VCaP (cell line): ENCODE measurements around the gene STING1.
"Not testable (repeated sequence)": the region's sequence is repeated elsewhere in the genome, so short reads cannot be mapped to it uniquely, and the experiment has no call there.

Experiments
- H3K27ac ChIP-seq: fragments of 450-650 bp; 2 replicates; pipeline ENCODE4 v1.5.1; 2017
- TF ChIP-seq, protein P1 (sequence below): fragments of 450-650 bp; conservative IDR thresholded peaks from 2 replicates; pipeline ENCODE4 v1.5.1; 2017; ENCODE audit warnings: mild to moderate bottlenecking, moderate library complexity

The STING1 gene

DNA sequence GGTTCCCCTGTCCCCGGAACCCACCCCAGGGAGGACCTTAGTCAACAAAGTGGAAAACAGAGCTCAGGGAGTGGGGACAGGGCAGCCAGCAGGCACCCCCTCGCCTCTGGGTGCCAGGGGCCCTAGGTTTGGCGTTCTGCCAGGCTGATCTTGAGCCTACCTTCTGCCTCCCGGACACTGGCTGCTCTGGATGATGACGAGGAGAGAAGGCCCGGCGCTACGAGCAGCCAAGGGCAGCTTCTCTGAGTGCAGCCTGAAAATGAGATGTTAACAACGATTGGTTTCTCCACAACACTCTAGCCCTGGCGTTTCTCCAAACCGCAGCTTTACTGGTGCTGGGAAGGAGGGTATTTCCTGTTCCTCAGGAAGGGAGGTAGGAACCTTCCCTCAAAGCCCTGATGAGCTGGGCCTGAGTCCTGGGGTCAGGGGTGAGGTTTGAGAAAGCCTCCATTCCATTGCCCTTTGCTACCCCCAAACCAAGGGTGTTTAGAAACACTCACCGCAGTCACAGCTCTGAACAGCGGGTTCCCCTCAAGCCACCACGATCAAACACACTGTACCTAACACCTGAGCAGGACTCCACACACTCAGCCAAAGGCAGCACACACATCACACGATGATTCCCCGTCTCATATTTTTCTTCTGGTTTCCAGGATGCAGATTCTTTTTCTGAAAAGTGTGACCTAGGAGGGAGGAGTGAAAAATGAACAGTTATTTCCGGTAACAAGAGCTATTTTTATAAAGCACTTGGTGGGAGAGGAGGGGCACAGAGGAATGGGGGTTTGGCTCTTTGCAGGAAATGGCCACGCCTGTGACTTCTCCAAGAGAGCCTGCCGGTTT is at the start of gene STING1:
TSS of gene STING1 (minus strand) at position 709 of the 840 bp plus-strand sequence. CDS start 1,054 bp downstream, outside the sequence.
- TF ChIP-seq, protein P1, sequence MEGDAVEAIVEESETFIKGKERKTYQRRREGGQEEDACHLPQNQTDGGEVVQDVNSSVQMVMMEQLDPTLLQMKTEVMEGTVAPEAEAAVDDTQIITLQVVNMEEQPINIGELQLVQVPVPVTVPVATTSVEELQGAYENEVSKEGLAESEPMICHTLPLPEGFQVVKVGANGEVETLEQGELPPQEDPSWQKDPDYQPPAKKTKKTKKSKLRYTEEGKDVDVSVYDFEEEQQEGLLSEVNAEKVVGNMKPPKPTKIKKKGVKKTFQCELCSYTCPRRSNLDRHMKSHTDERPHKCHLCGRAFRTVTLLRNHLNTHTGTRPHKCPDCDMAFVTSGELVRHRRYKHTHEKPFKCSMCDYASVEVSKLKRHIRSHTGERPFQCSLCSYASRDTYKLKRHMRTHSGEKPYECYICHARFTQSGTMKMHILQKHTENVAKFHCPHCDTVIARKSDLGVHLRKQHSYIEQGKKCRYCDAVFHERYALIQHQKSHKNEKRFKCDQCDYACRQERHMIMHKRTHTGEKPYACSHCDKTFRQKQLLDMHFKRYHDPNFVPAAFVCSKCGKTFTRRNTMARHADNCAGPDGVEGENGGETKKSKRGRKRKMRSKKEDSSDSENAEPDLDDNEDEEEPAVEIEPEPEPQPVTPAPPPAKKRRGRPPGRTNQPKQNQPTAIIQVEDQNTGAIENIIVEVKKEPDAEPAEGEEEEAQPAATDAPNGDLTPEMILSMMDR: no peak
- H3K27ac ChIP-seq: peak within 1 kb of the TSS; percentile 71

DNA sequence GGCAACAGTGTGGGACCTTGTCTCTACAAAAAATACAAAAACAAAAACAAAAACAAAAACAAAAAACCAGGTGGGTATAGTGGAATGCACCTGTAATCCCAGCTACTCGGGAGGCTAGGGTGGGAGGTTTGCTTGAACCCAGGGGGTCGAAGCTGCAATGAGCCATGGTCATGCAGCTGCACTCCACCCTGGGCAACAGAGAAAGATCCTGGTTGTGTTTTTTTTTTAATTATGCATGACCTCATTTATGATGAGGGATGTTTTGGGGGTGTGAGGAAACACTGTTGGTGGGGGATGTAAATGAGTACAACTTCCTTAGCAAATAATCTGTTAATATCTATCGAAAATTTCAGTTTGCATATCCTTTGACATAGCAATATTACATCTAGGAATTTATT is 49.2 kb upstream of the STING1 start:
- TF ChIP-seq, protein P1: no peak
- no peak overlapping the region for H3K27ac ChIP-seq

- not testable (repeated sequence) for H3K27ac ChIP-seq
Measured at GRCh38 chr5:139530079-139530478, 47.5 kb upstream of the STING1 start.

- not testable (repeated sequence) for H3K27ac ChIP-seq
Measured at GRCh38 chr5:139528695-139529094, 46.1 kb upstream of the STING1 start.

DNA sequence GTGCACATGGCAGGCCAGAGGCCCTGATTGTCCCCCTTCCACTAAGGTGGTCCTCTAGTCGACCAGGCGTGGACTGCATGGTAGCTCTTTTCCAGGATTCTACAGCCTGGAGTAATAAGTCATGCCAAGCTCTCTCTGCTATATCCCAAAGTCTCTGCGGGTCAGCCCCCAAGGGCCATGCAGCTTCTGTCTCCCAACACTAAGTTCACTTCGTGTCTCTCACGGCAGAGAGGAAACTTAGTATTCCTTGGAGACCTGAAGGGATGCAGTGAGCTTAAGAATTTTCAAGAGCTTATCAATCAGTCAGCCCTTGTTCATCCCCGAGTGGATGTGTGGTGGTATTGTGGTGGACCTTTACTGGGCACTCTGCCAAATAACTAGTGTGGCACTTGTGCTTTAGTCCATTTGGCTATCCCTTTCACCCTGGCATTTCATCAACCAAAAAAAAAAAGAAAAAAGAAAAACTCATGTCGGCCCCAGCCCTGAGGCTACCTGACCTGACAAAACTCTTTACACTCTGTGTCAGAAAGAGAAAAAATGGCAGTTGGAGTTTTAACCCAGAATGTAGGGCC is 45.4 kb upstream of the STING1 start:
- not testable (repeated sequence) for H3K27ac ChIP-seq

DNA sequence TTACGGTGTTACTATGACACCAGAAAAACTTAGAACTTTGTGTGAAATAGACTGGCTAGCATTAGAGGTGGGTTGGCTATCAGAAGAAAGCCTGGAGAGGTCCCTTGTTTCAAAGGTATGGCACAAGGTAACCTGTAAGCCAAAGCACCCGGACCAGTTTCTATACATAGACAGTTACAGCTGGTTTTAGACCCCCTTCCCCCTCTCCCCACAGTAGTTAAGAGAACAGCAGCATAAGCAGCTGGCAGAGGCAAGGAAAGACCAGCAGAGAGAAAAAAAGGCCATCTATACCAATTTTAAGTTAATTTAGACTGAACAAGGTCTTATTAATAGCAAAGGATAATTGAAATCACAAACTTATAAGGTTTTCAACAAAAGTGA is 44.5 kb upstream of the STING1 start:
- H3K27ac ChIP-seq: not testable (repeated sequence)

DNA sequence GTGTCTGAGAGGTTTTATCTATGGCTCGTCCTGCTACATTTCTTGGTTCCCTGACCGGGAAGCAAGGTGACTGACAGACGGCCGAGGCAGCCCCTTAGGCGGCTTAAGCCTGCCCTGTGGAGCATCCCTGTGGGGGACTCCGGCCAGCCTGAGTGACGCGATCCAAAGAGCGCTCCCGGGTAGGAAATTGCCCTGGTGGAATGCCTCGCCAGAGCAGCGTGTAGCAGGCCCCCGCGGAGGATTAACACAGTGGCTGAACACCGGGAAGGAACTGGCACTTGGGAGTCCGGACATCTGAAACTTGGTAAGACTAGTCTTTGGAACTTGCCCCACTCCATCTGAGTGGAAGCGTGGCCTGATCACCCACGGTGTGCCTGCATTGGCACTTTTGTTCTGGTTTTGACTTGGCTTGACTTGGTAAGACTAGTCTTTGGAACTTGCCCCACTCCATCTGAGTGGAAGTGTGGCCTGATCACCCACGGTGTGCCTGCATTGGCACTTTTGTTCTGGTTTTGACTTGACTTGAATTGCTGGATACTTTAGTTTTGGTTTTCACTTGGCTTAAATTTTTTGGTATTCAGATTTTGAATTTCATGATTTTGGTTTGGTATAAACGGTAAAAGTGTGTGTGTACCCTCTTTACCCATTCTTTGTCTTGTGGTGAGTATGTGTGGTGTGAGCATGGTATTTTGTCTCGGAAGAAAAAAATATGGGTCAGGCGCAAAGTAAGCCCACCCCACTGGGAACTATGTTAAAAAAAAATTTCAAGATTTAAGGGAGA is 43.9 kb upstream of the STING1 start:
- H3K27ac ChIP-seq: not testable (repeated sequence)

DNA sequence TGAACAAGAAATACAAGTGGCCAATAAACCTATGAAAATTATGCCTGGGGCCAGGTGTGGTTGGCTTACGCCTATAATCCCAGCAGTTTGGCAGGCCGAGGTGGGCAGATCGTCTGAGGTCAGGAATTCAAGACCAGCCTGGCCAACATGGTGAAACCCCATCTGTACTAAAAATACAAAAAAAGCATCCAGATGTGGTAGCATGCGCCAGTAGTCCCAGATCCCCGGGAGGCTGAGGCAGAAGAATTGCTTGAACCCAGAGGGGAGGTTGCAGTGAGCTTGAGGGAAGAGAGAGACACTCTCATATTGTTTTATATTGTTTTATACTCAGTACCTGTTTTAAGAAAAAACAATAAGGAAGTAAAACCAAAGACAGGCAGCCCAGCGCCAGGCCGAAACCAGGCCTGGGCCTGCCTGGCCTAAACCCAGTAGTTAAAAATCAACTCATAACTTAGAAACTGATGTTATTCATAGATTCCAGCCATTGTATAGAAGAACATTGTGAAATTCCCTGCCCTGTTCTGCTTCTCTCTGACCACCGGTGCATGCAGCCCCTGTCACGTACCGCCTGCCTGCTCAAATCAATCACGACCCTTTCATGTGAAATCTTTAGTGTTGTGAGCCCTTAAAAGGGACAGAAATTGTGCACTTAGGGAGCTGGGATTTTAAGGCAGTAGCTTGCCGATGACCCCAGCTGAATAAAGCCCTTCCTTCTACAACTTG is 43.2 kb upstream of the STING1 start:
- not testable (repeated sequence) for H3K27ac ChIP-seq

GRCh38 chr5:139524940-139525585 is 42.5 kb upstream of the STING1 start:
- H3K27ac ChIP-seq: no peak overlapping the region
- TF ChIP-seq, protein P1: no peak

GRCh38 chr5:139524446-139524845 is 41.9 kb upstream of the STING1 start:
- TF ChIP-seq, protein P1: no peak
- no peak overlapping the region for H3K27ac ChIP-seq
